ENCODE results near the gene KIF12. TPM values are rescaled to one million over a fixed set of nuclear protein-coding genes. Genes with fewer than 3 reads are reported as not detected.

The KIF12 gene
- total and polyA plus RNA-seq, 2 donors (not counting 3 experiments of a cell fraction or from before 2014, with no cell fraction given): 0.46 to 0.97 TPM

DNA sequence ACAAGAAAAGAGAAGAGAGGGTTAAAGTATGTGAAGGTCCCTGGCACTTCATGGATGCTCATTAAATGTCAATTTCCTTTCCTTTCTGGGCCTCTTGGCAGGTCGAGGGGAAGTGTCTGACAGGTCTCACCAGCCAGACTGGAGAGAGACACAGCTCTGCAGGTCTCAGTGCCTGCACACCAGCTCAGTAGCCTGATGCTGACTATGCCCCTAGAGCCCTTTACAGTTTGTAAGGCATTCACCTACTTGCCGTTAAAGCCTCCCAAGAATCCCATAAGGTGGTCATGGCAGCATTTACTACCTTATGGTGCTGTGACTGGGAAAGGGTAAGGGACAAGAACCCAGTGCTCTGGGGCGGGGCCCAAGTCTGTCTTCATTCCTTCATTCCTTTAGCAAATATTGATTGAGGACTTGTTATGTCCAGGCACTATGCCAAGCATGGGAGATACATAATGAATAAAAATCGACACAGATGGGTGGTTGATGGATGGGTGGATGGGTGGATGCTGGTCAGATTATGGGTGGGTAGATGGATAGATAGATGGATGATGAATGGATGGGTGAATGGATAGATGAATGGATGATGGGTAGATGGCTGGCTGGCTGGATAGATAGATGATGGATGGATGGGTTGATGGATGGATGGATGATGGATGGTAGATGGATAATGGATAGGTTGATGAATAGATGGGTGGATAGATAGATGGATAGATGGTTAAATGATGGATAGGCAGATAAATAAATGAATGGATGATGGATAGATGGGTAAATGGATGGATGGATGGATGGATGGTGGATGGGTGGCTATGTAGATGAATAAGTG is 21.3 kb upstream of the KIF12 start:
- DNase-seq (ENCODE audit: low read depth, low spot score) (no peak), FAIRE-seq (no peak)
- Histone ChIP-seq H3K9me1 (replicated peaks; ENCODE audit: control insufficient read depth, extremely low read depth, insufficient read depth, low read length) (no peaks in the 10 kb centered on the region), H3K4me2 (ENCODE audit: insufficient read depth, low read length) (no peak overlapping the region), H3K27ac (ENCODE audit: insufficient read depth, low read depth, low read length) (no peak overlapping the region), H3K4me1 (ENCODE audit: control insufficient read depth, extremely low read depth, insufficient read depth, low read length) (no peaks in the 10 kb centered on the region), H3K27me3 (ENCODE audit: control insufficient read depth in 2 of 2, insufficient read depth in 2 of 2, low read length in 2 of 2) (peaks cover 26 to 33% of the 10 kb centered on the region in 2 experiments), H3K4me3 (replicated peaks in 1 of 3; ENCODE audit: insufficient read depth in 1 of 3, low read depth in 1 of 3, low read length in 3 of 3) (no peak overlapping the region), H3K9me3 (replicated peaks; ENCODE audit: control insufficient read depth, insufficient read depth, low read length) (no peaks in the 10 kb centered on the region), H3K79me2 (ENCODE audit: control insufficient read depth, insufficient read depth, low read length) (no peaks in the 10 kb centered on the region), H3K9ac (replicated peaks; ENCODE audit: extremely low read depth, insufficient read depth, low read length) (no peak overlapping the region), H3K36me3 (ENCODE audit: control insufficient read depth in 2 of 2, extremely low read depth in 1 of 2, insufficient read depth in 2 of 2, low read length in 2 of 2) (no peaks in the 10 kb centered on the region), H2AFZ (ENCODE audit: low read depth, low read length) (no peak overlapping the region), H4K20me1 (replicated peaks; ENCODE audit: control insufficient read depth, extremely low read depth, insufficient read depth, low read length) (no peaks in the 10 kb centered on the region)
- ChIA-PET POLR2A (no interaction called here), CTCF (interaction anchor here (0.6 to 5.1 kb wide), 2 partner anchors 13 to 304 kb away, joined by 3 to 41 read pairs; no protein-coding TSS in a partner anchor)
- TF ChIP-seq CTCF (IDR thresholded peaks at IDR 0.05; ENCODE audit: extremely low read depth in 1 of 2, insufficient read depth in 1 of 2, low read depth in 1 of 2, low read length in 2 of 2) (no peak), EZH2 (IDR thresholded peaks at IDR 0.05; ENCODE audit: borderline replicate concordance, low read depth, low read length, severe bottlenecking) (no peak)
- TF ChIP-seq, protein P1, sequence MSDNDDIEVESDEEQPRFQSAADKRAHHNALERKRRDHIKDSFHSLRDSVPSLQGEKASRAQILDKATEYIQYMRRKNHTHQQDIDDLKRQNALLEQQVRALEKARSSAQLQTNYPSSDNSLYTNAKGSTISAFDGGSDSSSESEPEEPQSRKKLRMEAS (IDR thresholded peaks at IDR 0.05; ENCODE audit: insufficient read depth, insufficient read length): no peak
- dilution Hi-C loops (cut with MboI; ENCODE audit: extremely low pct_ligation_motif_present, low sequenced_read_pairs): no loop called here
- intact Hi-C loops (cut with micrococcal nuclease): no loop called here
- BruUV-seq (replicated peaks): no TSS peak
